GM23338 (cell line): Measurements from ENCODE around the gene CSTPP1. TPM values are rescaled to one million over a fixed set of nuclear protein-coding genes. Genes with fewer than 3 reads are reported as not detected.

Experiments used
- ATAC-seq: fragments of 200-7000 bp; cut with Tn5 transposase; 3 replicates; pipeline ENCODE4 v1.9.1; 2020
- DNase-seq: peaks from one replicate; pipeline ENCODE4 v3.0.0-alpha.2; 2015; ENCODE audit warnings: low spot score
- H2AFZ ChIP-seq: fragments of 200-600 bp; sonication (generic); 2 replicates; pipeline ENCODE4 v1.8.0; 2016; ENCODE audit warnings: antibody characterized with exemption, mild to moderate bottlenecking, moderate library complexity
- H3F3A ChIP-seq: fragments of 200-600 bp; sonication (generic); replicated peaks from 2 replicates; pipeline ENCODE4 v1.8.0; 2017; ENCODE audit warnings: antibody characterized with exemption, mixed run types, low read depth
- H3K27ac ChIP-seq: fragments of 200-600 bp; sonication (generic); 2 replicates; pipeline ENCODE4 v1.6.1; 2016; ENCODE audit warnings: low read depth
- H3K27me3 ChIP-seq: fragments of 200-600 bp; sonication (generic); 2 replicates; pipeline ENCODE4 v1.8.0; 2016; ENCODE audit warnings: mild to moderate bottlenecking, mixed run types, moderate library complexity; ENCODE audit not compliant: insufficient read depth
- H3K36me3 ChIP-seq: fragments of 200-600 bp; sonication (generic); 2 replicates; pipeline ENCODE4 v1.8.0; 2016; ENCODE audit warnings: mild to moderate bottlenecking; ENCODE audit not compliant: insufficient read depth
- H3K4me1 ChIP-seq: fragments of 200-600 bp; sonication (generic); 2 replicates; pipeline ENCODE4 v1.8.0; 2016; ENCODE audit warnings: mild to moderate bottlenecking, moderate library complexity; ENCODE audit not compliant: insufficient read depth
- H3K4me2 ChIP-seq: fragments of 200-600 bp; sonication (generic); 2 replicates; pipeline ENCODE4 v1.7.1; 2017; ENCODE audit warnings: mixed run types
- H3K4me3 ChIP-seq: fragments of 200-600 bp; sonication (generic); 2 replicates; pipeline ENCODE4 v1.6.1; 2016; ENCODE audit warnings: mixed run types
- H3K79me2 ChIP-seq: fragments of 200-600 bp; sonication (generic); replicated peaks from 2 replicates; pipeline ENCODE4 v1.8.0; 2017; ENCODE audit warnings: mild to moderate bottlenecking; ENCODE audit not compliant: insufficient read depth
- H3K9me2 ChIP-seq: fragments of 200-600 bp; sonication (generic); 2 replicates; pipeline ENCODE4 v1.8.0; 2017; ENCODE audit not compliant: insufficient read depth
- H4K20me1 ChIP-seq: fragments of 200-600 bp; sonication (generic); replicated peaks from 2 replicates; pipeline ENCODE4 v1.8.0; 2017; ENCODE audit warnings: mild to moderate bottlenecking; ENCODE audit not compliant: insufficient read depth
- H3K27ac Mint-ChIP-seq: 2 replicates; pipeline ENCODE4 v1.8.0; 2020; ENCODE audit warnings: inconsistent platforms, mild to moderate bottlenecking, moderate library complexity, mixed read lengths
- H3K27me3 Mint-ChIP-seq: 3 replicates; pipeline ENCODE4 v1.8.0; 2022; ENCODE audit warnings: low read depth, mild to moderate bottlenecking, moderate library complexity, mixed read lengths, inconsistent platforms; ENCODE audit not compliant: insufficient read depth, poor library complexity
- H3K36me3 Mint-ChIP-seq: 3 replicates; pipeline ENCODE4 v1.8.0; 2021; ENCODE audit warnings: low read depth, mild to moderate bottlenecking, inconsistent platforms, moderate library complexity, mixed read lengths
- H3K4me1 Mint-ChIP-seq: 3 replicates; pipeline ENCODE4 v1.8.0; 2020; ENCODE audit warnings: mild to moderate bottlenecking, inconsistent platforms, mixed read lengths
- H3K4me3 Mint-ChIP-seq: 3 replicates; pipeline ENCODE4 v1.8.0; 2021; ENCODE audit warnings: moderate library complexity, mild to moderate bottlenecking, inconsistent platforms, mixed read lengths
- H3K9me3 Mint-ChIP-seq: 3 replicates; pipeline ENCODE4 v1.8.0; 2020; ENCODE audit warnings: moderate library complexity, mild to moderate bottlenecking, inconsistent platforms, mixed read lengths
- CREB1 ChIP-seq: fragments of 250-450 bp; sonication (Bioruptor Pico); IDR thresholded peaks from 2 replicates; pipeline ENCODE4 v1.5.0; 2020; ENCODE audit warnings: low read depth, mild to moderate bottlenecking, moderate library complexity
- EZH2phosphoT487 ChIP-seq: fragments of 200-600 bp; sonication (generic); IDR thresholded peaks from one replicate; pipeline ENCODE4 v1.8.1; 2018; ENCODE audit warnings: antibody characterized with exemption; ENCODE audit not compliant: unreplicated experiment
- NANOG ChIP-seq: IDR thresholded peaks from 2 replicates; pipeline ENCODE4 v1.6.1; 2016; ENCODE audit warnings: antibody characterized with exemption, borderline replicate concordance
- STAT1 ChIP-seq: IDR thresholded peaks from one replicate; pipeline ENCODE4 v1.6.1; 2016; ENCODE audit warnings: antibody characterized with exemption; ENCODE audit not compliant: unreplicated experiment
- ZNF331 ChIP-seq: fragments of 250-450 bp; sonication (Bioruptor Pico); IDR thresholded peaks from 2 replicates; pipeline ENCODE4 v1.5.0; 2020; ENCODE audit warnings: low read depth, mild to moderate bottlenecking, moderate library complexity
- polyA plus RNA-seq: library from polyadenylated mRNA; unstranded; fragments of >200 nt; fragmentation: Nextera tagmentation; extraction: Ambion mirVana; gene quantifications from 2 replicates; pipeline ENCODE4 v1.2.1, GENCODE V29; 2016
- total RNA-seq: library from RNA; depleted of rRNA; stranded (reverse); fragments of >200 nt; shearing (Covaris generic); gene quantifications from 2 replicates; pipeline ENCODE4 v1.2.3, GENCODE V29; 2014
- TF ChIP-seq, protein P1 (sequence below), 2 experiments: fragments of 200-600 bp in 1 of 2; sonication (generic) in 1 of 2; conservative IDR thresholded peaks; 2 replicates each; pipeline versions ENCODE4 v1.5.1 to v1.6.1; 2016 to 2017; ENCODE audit warnings: antibody characterized with exemption in 2 of 2, low read depth in 2 of 2, mild to moderate bottlenecking in 2 of 2, moderate library complexity in 1 of 2
- TF ChIP-seq, protein P2 (sequence below): IDR thresholded peaks from one replicate; pipeline ENCODE4 v1.6.1; 2018; ENCODE audit warnings: antibody characterized with exemption; ENCODE audit not compliant: unreplicated experiment
- TF ChIP-seq, protein P3 (sequence below): IDR thresholded peaks from 2 replicates; pipeline ENCODE4 v1.6.1; 2016; ENCODE audit warnings: antibody characterized with exemption
- TF ChIP-seq, protein P4 (sequence below): fragments of 250-450 bp; sonication (Bioruptor Pico); IDR thresholded peaks from 2 replicates; pipeline ENCODE4 v1.5.0; 2020; ENCODE audit warnings: mild to moderate bottlenecking, moderate library complexity

CSTPP1 gene
- total and polyA plus RNA-seq, 2 experiments from 2014 or later, result 23.5 to 42.6 TPM

DNA sequence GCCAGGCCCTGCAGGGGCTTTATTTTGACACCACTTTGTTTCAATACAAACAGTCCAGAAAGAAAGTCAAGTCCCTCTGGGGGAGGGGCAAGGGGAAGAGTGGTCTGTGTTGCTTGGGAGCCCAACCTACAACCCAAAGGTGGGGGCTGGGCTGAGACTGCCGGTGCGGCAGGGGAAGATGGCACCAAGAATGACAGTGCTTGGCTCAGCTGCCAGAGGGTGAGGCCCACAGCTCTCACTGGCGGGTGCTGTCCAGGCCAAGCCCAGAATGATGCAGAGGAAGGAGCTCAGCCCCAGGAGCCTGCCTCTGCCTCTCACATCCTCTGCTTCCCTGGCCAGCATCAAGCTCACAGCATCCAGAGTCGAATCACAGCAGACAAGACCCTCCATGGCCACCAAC lies 227.8 kb downstream of the CSTPP1 start:
- Histone ChIP-seq H3K4me1 (0 out of 2 replicates have a peak, but pooled peaks cover 3% of the 10 kb centered on the region), H3K79me2 (peaks cover 3% of the 10 kb centered on the region), H4K20me1 (peaks cover 14% of the 10 kb centered on the region), H3K4me3 (no peak overlapping the region), H3K36me3 (peaks cover 29% of the 10 kb centered on the region), H3K9me2 (no peaks in the 10 kb centered on the region), H3K27ac (no peak overlapping the region), H3K27me3 (no peaks in the 10 kb centered on the region), H3K4me2 (no peak overlapping the region), H2AFZ (no peak overlapping the region), H3F3A (peaks cover 10% of the 10 kb centered on the region)
- DNase-seq (no peak), ATAC-seq (no peak)
- peaks cover 51% of the 10 kb centered on the region for H3K36me3 Mint-ChIP-seq
- H3K27me3 Mint-ChIP-seq, result peaks cover 6% of the 10 kb centered on the region
- peaks cover 3% of the 10 kb centered on the region; the same call in 1 of the 3 replicates for H3K4me1 Mint-ChIP-seq
- H3K27ac Mint-ChIP-seq, result no peak overlapping the region
- H3K9me3 Mint-ChIP-seq, result no peaks in the 10 kb centered on the region
- no peak overlapping the region for H3K4me3 Mint-ChIP-seq
- TF ChIP-seq, protein P1, sequence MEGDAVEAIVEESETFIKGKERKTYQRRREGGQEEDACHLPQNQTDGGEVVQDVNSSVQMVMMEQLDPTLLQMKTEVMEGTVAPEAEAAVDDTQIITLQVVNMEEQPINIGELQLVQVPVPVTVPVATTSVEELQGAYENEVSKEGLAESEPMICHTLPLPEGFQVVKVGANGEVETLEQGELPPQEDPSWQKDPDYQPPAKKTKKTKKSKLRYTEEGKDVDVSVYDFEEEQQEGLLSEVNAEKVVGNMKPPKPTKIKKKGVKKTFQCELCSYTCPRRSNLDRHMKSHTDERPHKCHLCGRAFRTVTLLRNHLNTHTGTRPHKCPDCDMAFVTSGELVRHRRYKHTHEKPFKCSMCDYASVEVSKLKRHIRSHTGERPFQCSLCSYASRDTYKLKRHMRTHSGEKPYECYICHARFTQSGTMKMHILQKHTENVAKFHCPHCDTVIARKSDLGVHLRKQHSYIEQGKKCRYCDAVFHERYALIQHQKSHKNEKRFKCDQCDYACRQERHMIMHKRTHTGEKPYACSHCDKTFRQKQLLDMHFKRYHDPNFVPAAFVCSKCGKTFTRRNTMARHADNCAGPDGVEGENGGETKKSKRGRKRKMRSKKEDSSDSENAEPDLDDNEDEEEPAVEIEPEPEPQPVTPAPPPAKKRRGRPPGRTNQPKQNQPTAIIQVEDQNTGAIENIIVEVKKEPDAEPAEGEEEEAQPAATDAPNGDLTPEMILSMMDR (conservative IDR thresholded peaks at IDR 0.05; ENCODE audit: low read depth in 2 of 2), result no peak
- TF ChIP-seq NANOG (no peak), CREB1 (CRISPR knock-in tag) (no peak), ZNF331 (CRISPR knock-in tag) (no peak), STAT1 (no peak), EZH2phosphoT487 (no peak)
- TF ChIP-seq, protein P2, sequence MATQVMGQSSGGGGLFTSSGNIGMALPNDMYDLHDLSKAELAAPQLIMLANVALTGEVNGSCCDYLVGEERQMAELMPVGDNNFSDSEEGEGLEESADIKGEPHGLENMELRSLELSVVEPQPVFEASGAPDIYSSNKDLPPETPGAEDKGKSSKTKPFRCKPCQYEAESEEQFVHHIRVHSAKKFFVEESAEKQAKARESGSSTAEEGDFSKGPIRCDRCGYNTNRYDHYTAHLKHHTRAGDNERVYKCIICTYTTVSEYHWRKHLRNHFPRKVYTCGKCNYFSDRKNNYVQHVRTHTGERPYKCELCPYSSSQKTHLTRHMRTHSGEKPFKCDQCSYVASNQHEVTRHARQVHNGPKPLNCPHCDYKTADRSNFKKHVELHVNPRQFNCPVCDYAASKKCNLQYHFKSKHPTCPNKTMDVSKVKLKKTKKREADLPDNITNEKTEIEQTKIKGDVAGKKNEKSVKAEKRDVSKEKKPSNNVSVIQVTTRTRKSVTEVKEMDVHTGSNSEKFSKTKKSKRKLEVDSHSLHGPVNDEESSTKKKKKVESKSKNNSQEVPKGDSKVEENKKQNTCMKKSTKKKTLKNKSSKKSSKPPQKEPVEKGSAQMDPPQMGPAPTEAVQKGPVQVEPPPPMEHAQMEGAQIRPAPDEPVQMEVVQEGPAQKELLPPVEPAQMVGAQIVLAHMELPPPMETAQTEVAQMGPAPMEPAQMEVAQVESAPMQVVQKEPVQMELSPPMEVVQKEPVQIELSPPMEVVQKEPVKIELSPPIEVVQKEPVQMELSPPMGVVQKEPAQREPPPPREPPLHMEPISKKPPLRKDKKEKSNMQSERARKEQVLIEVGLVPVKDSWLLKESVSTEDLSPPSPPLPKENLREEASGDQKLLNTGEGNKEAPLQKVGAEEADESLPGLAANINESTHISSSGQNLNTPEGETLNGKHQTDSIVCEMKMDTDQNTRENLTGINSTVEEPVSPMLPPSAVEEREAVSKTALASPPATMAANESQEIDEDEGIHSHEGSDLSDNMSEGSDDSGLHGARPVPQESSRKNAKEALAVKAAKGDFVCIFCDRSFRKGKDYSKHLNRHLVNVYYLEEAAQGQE, result no peak
- TF ChIP-seq, protein P3, sequence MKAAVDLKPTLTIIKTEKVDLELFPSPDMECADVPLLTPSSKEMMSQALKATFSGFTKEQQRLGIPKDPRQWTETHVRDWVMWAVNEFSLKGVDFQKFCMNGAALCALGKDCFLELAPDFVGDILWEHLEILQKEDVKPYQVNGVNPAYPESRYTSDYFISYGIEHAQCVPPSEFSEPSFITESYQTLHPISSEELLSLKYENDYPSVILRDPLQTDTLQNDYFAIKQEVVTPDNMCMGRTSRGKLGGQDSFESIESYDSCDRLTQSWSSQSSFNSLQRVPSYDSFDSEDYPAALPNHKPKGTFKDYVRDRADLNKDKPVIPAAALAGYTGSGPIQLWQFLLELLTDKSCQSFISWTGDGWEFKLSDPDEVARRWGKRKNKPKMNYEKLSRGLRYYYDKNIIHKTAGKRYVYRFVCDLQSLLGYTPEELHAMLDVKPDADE, result no peak
- TF ChIP-seq, protein P4, sequence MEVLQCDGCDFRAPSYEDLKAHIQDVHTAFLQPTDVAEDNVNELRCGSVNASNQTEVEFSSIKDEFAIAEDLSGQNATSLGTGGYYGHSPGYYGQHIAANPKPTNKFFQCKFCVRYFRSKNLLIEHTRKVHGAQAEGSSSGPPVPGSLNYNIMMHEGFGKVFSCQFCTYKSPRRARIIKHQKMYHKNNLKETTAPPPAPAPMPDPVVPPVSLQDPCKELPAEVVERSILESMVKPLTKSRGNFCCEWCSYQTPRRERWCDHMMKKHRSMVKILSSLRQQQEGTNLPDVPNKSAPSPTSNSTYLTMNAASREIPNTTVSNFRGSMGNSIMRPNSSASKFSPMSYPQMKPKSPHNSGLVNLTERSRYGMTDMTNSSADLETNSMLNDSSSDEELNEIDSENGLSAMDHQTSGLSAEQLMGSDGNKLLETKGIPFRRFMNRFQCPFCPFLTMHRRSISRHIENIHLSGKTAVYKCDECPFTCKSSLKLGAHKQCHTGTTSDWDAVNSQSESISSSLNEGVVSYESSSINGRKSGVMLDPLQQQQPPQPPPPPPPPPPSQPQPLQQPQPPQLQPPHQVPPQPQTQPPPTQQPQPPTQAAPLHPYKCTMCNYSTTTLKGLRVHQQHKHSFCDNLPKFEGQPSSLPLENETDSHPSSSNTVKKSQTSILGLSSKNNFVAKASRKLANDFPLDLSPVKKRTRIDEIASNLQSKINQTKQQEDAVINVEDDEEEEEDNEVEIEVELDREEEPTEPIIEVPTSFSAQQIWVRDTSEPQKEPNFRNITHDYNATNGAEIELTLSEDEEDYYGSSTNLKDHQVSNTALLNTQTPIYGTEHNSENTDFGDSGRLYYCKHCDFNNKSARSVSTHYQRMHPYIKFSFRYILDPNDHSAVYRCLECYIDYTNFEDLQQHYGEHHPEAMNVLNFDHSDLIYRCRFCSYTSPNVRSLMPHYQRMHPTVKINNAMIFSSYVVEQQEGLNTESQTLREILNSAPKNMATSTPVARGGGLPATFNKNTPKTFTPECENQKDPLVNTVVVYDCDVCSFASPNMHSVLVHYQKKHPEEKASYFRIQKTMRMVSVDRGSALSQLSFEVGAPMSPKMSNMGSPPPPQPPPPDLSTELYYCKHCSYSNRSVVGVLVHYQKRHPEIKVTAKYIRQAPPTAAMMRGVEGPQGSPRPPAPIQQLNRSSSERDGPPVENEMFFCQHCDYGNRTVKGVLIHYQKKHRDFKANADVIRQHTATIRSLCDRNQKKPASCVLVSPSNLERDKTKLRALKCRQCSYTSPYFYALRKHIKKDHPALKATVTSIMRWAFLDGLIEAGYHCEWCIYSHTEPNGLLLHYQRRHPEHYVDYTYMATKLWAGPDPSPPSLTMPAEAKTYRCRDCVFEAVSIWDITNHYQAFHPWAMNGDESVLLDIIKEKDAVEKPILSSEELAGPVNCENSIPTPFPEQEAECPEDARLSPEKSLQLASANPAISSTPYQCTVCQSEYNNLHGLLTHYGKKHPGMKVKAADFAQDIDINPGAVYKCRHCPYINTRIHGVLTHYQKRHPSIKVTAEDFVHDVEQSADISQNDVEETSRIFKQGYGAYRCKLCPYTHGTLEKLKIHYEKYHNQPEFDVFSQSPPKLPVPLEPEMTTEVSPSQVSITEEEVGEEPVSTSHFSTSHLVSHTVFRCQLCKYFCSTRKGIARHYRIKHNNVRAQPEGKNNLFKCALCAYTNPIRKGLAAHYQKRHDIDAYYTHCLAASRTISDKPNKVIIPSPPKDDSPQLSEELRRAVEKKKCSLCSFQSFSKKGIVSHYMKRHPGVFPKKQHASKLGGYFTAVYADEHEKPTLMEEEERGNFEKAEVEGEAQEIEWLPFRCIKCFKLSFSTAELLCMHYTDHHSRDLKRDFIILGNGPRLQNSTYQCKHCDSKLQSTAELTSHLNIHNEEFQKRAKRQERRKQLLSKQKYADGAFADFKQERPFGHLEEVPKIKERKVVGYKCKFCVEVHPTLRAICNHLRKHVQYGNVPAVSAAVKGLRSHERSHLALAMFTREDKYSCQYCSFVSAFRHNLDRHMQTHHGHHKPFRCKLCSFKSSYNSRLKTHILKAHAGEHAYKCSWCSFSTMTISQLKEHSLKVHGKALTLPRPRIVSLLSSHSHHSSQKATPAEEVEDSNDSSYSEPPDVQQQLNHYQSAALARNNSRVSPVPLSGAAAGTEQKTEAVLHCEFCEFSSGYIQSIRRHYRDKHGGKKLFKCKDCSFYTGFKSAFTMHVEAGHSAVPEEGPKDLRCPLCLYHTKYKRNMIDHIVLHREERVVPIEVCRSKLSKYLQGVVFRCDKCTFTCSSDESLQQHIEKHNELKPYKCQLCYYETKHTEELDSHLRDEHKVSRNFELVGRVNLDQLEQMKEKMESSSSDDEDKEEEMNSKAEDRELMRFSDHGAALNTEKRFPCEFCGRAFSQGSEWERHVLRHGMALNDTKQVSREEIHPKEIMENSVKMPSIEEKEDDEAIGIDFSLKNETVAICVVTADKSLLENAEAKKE (CRISPR knock-in tag), result no peak
